ENCODE measurements around the gene SRSF10. TPM values are rescaled to one million over a fixed set of nuclear protein-coding genes. Genes with fewer than 3 reads are reported as not detected.

SRSF10 gene
- polyA plus RNA-seq, 1 donor (not counting 4 experiments of a cell fraction or from before 2014, with no cell fraction given) = 116 TPM

DNA sequence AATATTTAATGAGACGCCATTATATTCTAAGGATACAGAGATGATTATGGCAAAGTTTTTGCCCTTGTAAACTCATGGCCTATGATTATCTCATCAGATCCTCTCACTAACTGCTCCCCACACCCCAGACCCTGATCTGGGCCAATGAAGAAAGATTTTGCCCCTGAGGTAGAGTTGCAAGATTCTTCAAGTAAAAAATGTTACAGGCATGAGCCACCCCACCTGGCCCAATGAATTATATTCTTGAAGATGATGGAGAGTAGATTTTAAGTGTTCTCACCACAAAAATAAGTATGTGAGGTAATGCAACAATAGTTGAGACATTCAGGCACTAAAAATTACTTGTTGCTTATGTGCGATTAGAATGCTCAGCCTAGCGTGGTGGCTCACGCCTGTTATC, 65.2 kb downstream of the SRSF10 start:
- H3K4me1 ChIP-seq (ENCODE audit: control insufficient read depth, extremely low read depth, insufficient read depth, low read length) = no peaks in the 10 kb centered on the region
- TF ChIP-seq, protein P1, sequence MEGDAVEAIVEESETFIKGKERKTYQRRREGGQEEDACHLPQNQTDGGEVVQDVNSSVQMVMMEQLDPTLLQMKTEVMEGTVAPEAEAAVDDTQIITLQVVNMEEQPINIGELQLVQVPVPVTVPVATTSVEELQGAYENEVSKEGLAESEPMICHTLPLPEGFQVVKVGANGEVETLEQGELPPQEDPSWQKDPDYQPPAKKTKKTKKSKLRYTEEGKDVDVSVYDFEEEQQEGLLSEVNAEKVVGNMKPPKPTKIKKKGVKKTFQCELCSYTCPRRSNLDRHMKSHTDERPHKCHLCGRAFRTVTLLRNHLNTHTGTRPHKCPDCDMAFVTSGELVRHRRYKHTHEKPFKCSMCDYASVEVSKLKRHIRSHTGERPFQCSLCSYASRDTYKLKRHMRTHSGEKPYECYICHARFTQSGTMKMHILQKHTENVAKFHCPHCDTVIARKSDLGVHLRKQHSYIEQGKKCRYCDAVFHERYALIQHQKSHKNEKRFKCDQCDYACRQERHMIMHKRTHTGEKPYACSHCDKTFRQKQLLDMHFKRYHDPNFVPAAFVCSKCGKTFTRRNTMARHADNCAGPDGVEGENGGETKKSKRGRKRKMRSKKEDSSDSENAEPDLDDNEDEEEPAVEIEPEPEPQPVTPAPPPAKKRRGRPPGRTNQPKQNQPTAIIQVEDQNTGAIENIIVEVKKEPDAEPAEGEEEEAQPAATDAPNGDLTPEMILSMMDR (optimal IDR thresholded peaks at IDR 0.05 in 1 of 3, IDR thresholded peaks at IDR 0.05 in 1 of 3, conservative IDR thresholded peaks at IDR 0.05 in 1 of 3; ENCODE audit: extremely low read depth in 1 of 3, insufficient read depth in 2 of 3, low read length in 3 of 3) = no peak
- no peak for TF ChIP-seq EZH2 (IDR thresholded peaks at IDR 0.05; ENCODE audit: low read length)

More for the DNA sequence above, 65.2 kb downstream of the SRSF10 start:
- no peak overlapping the region for H3K4me3 ChIP-seq (ENCODE audit: control insufficient read depth in 2 of 3, extremely low read depth in 1 of 3, insufficient read depth in 2 of 3, low read depth in 1 of 3, low read length in 3 of 3)
- H2AFZ ChIP-seq (ENCODE audit: control insufficient read depth, low read length) = no peak overlapping the region
- no peak overlapping the region for H3K27ac ChIP-seq (ENCODE audit: control insufficient read depth, insufficient read depth, low read length)
- no peaks in the 10 kb centered on the region for H3K9me3 ChIP-seq (ENCODE audit: control insufficient read depth, low read depth, low read length)
- no peak overlapping the region for H3K4me2 ChIP-seq (ENCODE audit: control insufficient read depth, extremely low read depth, insufficient read depth, low read depth, low read length)
- no peaks in the 10 kb centered on the region for H3K9me1 ChIP-seq (ENCODE audit: control insufficient read depth, extremely low read depth, insufficient read depth, low read length)
- H3K27me3 ChIP-seq (ENCODE audit: control insufficient read depth, extremely low read depth, insufficient read depth, low read length) = peaks cover 5% of the 10 kb centered on the region
- no peaks in the 10 kb centered on the region for H3K79me2 ChIP-seq (ENCODE audit: control insufficient read depth, insufficient read depth, low read length)
- no peak overlapping the region for H3K9ac ChIP-seq (ENCODE audit: control insufficient read depth, extremely low read depth, insufficient read depth, low read length)
- DNase-seq (ENCODE audit: low read depth, low spot score) (no peak), FAIRE-seq (no peak)
- H3K36me3 ChIP-seq (ENCODE audit: control insufficient read depth in 2 of 2, extremely low read depth in 1 of 2, insufficient read depth in 2 of 2, low read length in 2 of 2) = no peaks in the 10 kb centered on the region
- no peaks in the 10 kb centered on the region for H4K20me1 ChIP-seq (ENCODE audit: control insufficient read depth, extremely low read depth, insufficient read depth, low read length)
- dilution Hi-C loops (cut with MboI; ENCODE audit: extremely low pct_ligation_motif_present, low sequenced_read_pairs) = no loop called here

Small RNAs within 50 kb of the gene (small RNA-seq; reads per million reads assigned to genes)
- 0 to 0.25 (median 0) reads per million in 3 experiments for gene MIR378F (ENCODE audit: insufficient read length in 3 of 3, low read depth in 3 of 3, low replicate concordance in 1 of 3)

Other genes with a start within 250 kb of the SRSF10 start
- 18.0 to 43.9 TPM (median 31.8 TPM) in 3 replicates for gene ELOA, start 236.9 kb downstream of the SRSF10 start, polyA plus RNA-seq
- 48.9 to 60.8 TPM (median 59.4 TPM) in 3 replicates for gene PITHD1, start 201.9 kb downstream of the SRSF10 start, polyA plus RNA-seq
- 51.7 to 81.7 TPM (median 73.9 TPM) in 3 replicates for gene LYPLA2, start 189.2 kb downstream of the SRSF10 start, polyA plus RNA-seq
- 52.8 to 68.3 TPM (median 66.9 TPM) in 3 replicates for gene GALE, start 179.6 kb downstream of the SRSF10 start, polyA plus RNA-seq
- gene HMGCL, start 154.9 kb downstream of the SRSF10 start, polyA plus RNA-seq = 24.1 to 35.0 TPM (median 29.6 TPM) in 3 replicates
- 9.0 to 11.9 TPM (median 10.3 TPM) in 3 replicates for gene FUCA1, start 112.0 kb downstream of the SRSF10 start, polyA plus RNA-seq
- not detected in 3 replicates for gene CNR2, start 67.0 kb downstream of the SRSF10 start, polyA plus RNA-seq
- gene PNRC2, start 20.5 kb downstream of the SRSF10 start, polyA plus RNA-seq = 62.7 to 87.1 TPM (median 74.3 TPM) in 3 replicates
- gene MYOM3, start 131.8 kb upstream of the SRSF10 start, polyA plus RNA-seq = 0.49 to 1.0 TPM (median 0.98 TPM) in 3 replicates
- gene IL22RA1, start 162.8 kb upstream of the SRSF10 start, polyA plus RNA-seq = 1.7 to 2.1 TPM (median 1.9 TPM) in 3 replicates
- gene IFNLR1, start 207.0 kb upstream of the SRSF10 start, polyA plus RNA-seq = 2.8 to 3.9 TPM (median 3.4 TPM) in 3 replicates

All from keratinocyte (primary cell).